Measurements from ENCODE around the gene XPR1.
A peak's percentile ranks its signal among the peaks of the same experiment; 100 is the strongest.

Gene XPR1

GRCh38 chr1:180615493-180616290 is 16.1 kb upstream of the XPR1 start:
- no peak for DNase-seq

GRCh38 chr1:180616439-180616838 is 15.4 kb upstream of the XPR1 start:
- no peak for DNase-seq

- no peak for DNase-seq
Observed at GRCh38 chr1:180617774-180618395, 13.9 kb upstream of the XPR1 start.

- DNase-seq, result no peak
Observed at GRCh38 chr1:180620581-180620980, 11.2 kb upstream of the XPR1 start.

- no peak for DNase-seq
Observed at GRCh38 chr1:180622658-180623508, 8.9 kb upstream of the XPR1 start.

GRCh38 chr1:180623579-180624347 is 8.1 kb upstream of the XPR1 start:
- peak in 1 of 2 experiments; percentile 24 for DNase-seq

- DNase-seq, result no peak
Observed at GRCh38 chr1:180626711-180627110, 5.1 kb upstream of the XPR1 start.

- no peak for DNase-seq
Observed at GRCh38 chr1:180627411-180627810, 4.4 kb upstream of the XPR1 start.

- no peak for DNase-seq
Observed at GRCh38 chr1:180628646-180629045, 3.2 kb upstream of the XPR1 start.

- no peak for DNase-seq
Observed at GRCh38 chr1:180630408-180631193, 1.2 kb upstream of the XPR1 start.

- DNase-seq, result peak in 1 of 2 experiments; percentile 7
Observed at GRCh38 chr1:180631194-180631765, 542 bp upstream of the XPR1 start.

GRCh38 chr1:180632326-180633056 is 669 bp downstream of the XPR1 start:
- DNase-seq, result peak; percentile 21 to 70

- no peak for DNase-seq
Observed at GRCh38 chr1:180633057-180634056, 1.5 kb downstream of the XPR1 start.

GRCh38 chr1:180636138-180636537 is 4.3 kb downstream of the XPR1 start:
- peak in 1 of 2 experiments; percentile 5 for DNase-seq

- peak in 1 of 2 experiments; percentile 38 for DNase-seq
Observed at GRCh38 chr1:180639871-180640270, 8.0 kb downstream of the XPR1 start.

- no peak for DNase-seq
Observed at GRCh38 chr1:180640531-180640949, 8.7 kb downstream of the XPR1 start.

GRCh38 chr1:180641662-180642061 is 9.8 kb downstream of the XPR1 start:
- DNase-seq, result no peak

GRCh38 chr1:180642781-180643180 is 11.0 kb downstream of the XPR1 start:
- DNase-seq, result no peak

GRCh38 chr1:180643693-180644092 is 11.9 kb downstream of the XPR1 start:
- peak in 1 of 2 experiments; percentile 13 for DNase-seq
